PFSK-1 (cell line): ENCODE measurements around the gene C1orf159.

ENCODE experiments used
- SIN3A ChIP-seq: IDR thresholded peaks from 2 replicates; pipeline ENCODE4 v1.6.1; 2012; ENCODE audit warnings: mild to moderate bottlenecking, low read length, moderate library complexity, borderline replicate concordance; ENCODE audit not compliant: insufficient read depth
- TF ChIP-seq, protein P1 (sequence below), 2 experiments: IDR thresholded peaks; 2 replicates each; pipeline versions ENCODE4 v1.6.1 to v1.8.0; 2011 to 2012; ENCODE audit warnings: low read depth in 2 of 2, low read length in 2 of 2, control low read depth in 1 of 2, inconsistent platforms in 1 of 2, mild to moderate bottlenecking in 1 of 2, moderate library complexity in 1 of 2; ENCODE audit not compliant: insufficient read depth in 1 of 2

DNA sequence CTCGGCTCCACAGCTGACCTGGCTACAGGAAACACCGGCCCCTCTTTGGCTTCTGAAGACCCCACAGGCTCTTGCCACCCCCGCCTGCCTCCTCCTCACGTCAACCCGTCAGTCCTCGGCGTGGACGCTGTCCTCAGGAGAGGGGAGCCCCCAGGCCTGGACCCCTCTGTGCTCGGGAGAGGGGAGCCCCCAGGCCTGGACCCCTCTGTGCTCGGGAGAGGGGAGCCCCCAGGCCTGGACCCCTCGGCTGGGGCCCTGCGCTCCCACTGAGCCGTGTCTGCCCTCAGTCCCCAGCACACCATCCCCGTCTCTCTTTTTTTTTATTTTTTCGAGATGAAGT is 26.0 kb upstream of the C1orf159 start:
- TF ChIP-seq SIN3A: no peak
- TF ChIP-seq, protein P1, sequence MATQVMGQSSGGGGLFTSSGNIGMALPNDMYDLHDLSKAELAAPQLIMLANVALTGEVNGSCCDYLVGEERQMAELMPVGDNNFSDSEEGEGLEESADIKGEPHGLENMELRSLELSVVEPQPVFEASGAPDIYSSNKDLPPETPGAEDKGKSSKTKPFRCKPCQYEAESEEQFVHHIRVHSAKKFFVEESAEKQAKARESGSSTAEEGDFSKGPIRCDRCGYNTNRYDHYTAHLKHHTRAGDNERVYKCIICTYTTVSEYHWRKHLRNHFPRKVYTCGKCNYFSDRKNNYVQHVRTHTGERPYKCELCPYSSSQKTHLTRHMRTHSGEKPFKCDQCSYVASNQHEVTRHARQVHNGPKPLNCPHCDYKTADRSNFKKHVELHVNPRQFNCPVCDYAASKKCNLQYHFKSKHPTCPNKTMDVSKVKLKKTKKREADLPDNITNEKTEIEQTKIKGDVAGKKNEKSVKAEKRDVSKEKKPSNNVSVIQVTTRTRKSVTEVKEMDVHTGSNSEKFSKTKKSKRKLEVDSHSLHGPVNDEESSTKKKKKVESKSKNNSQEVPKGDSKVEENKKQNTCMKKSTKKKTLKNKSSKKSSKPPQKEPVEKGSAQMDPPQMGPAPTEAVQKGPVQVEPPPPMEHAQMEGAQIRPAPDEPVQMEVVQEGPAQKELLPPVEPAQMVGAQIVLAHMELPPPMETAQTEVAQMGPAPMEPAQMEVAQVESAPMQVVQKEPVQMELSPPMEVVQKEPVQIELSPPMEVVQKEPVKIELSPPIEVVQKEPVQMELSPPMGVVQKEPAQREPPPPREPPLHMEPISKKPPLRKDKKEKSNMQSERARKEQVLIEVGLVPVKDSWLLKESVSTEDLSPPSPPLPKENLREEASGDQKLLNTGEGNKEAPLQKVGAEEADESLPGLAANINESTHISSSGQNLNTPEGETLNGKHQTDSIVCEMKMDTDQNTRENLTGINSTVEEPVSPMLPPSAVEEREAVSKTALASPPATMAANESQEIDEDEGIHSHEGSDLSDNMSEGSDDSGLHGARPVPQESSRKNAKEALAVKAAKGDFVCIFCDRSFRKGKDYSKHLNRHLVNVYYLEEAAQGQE (IDR thresholded peaks at IDR 0.05; ENCODE audit: insufficient read depth in 1 of 2, low read depth in 2 of 2, low read length in 2 of 2): no peak
